ENCODE measurements around the gene ZGPAT.
"Not testable (repeated sequence)": the region's sequence is repeated elsewhere in the genome, so short reads cannot be mapped to it uniquely, and the experiment has no call there.

ZGPAT gene

DNA sequence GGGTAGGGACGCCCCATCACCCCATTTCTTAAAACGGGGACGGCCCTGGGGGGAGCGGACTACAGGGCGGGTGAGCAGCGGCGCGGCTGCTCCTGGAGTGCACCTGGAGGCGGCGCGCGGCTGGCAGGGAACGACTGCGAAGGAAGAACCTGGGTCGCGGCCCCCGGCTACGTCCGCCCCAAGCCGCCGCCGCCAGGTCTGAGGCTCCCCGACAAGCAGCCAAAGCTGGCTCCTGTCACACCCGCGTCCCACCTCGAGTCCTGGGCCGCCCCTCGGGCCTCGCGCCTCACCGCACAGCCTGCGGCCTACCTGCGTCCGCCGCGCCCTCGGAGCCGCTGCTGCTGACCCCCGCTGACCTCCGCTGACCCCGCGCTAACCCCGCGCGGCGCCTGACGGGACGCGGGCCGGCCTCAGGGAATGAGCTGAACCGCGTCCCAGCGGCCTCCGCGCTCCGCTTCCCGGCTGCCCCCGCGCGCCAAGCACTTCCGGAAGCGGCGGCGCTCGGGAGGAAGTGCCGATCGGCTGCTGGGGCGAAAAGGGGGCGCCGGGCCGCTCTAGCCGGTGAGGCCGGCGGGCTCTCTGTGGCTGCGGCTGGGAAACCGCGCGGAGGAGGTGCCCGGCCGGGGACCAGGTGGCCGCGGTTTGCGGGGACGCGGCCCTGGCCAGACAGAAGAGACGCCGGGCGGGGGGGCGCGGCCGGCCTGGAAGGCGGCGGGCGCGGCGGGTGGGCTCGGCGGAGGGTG is at the start of gene ZGPAT, which contains the start of gene ARFRP1:
Gene ZGPAT, plus strand, starts transcription at position 482 of the 743 bp plus-strand sequence. CDS start 542 bp downstream, outside the sequence.
Gene ARFRP1, minus strand, starts transcription at position 419 of the 743 bp plus-strand sequence. CDS start 885 bp downstream, outside the sequence.
- FAIRE-seq, result peak; percentile 74
- peak; percentile 81 for DNase-seq (ENCODE audit: extremely low spot score, insufficient read length, low read depth)

GRCh38 chr20:63658749-63659187 is 49.1 kb upstream of the ZGPAT start:
- DNase-seq (ENCODE audit: extremely low spot score, insufficient read length, low read depth), result no peak
- no peak for FAIRE-seq

- DNase-seq (ENCODE audit: extremely low spot score, insufficient read length, low read depth) (no peak), FAIRE-seq (no peak)
Observed at GRCh38 chr20:63659370-63659769, 48.5 kb upstream of the ZGPAT start.

DNA sequence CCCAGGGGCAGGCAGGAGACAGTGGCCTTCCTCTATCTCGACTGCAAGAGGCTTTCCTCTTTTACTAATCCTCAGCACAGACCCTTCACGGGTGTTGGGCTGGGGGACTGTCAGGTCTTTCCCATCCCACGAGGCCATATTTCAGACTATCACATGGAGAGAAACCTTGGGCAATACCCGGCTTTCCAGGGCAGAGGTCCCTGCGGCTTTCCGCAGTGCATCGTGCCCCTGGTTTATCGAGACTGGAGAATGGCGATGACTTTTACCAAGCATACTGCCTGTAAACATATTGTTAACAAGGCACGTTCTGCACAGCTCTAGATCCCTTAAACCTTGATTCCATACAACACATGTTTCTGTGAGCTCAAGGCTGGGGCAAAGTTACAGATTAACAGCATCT is 47.7 kb upstream of the ZGPAT start:
- not testable (repeated sequence) for FAIRE-seq; DNase-seq (ENCODE audit: extremely low spot score, insufficient read length, low read depth)

- FAIRE-seq (no peak), DNase-seq (ENCODE audit: extremely low spot score, insufficient read length, low read depth) (no peak)
Observed at GRCh38 chr20:63660622-63661021, 47.2 kb upstream of the ZGPAT start.

- FAIRE-seq, result no peak
- no peak for DNase-seq (ENCODE audit: extremely low spot score, insufficient read length, low read depth)
Observed at GRCh38 chr20:63661108-63661507, 46.7 kb upstream of the ZGPAT start.

DNA sequence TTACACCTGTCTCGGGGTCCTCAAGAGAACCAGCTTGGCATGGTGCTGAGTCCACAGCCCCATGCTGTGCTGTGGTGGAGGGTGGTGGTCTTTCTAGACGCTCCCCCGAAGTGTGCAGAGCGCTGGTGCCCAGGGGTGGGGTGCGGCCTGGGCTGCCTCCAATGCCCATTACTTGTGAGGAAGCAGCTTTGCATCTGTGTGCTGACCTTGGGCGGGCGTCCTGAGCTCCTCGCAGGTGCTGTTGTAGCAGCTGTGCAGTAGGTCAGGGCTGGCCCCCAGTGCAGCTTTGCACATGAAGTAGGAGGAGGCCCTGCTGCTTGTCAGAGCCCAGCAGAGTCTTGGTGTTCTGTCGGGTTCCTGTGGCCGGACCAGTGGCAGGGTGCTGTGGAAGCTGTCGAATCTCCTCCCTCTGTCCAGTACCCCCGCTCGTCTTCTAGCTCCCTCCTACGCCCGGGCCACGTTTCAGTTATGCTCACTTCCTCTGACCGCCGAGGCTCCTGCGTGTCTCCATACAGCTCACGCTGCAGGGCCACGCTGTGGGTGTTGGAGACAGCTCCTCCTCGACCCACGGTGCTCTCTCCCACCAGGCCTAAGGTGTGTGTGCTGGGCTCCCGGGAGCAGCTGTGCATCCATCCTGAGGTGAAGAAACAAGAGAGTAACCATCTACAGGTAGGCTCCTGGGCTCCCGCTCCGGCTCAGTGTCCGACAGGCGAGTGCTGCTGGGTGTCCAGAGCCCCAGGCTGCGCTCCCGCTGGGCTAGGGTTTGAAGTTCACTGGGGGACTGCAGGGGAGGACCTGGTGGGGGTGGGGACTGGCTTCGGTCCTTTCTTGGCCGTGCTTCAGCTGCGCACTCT is 45.7 kb upstream of the ZGPAT start:
- FAIRE-seq (no peak), DNase-seq (ENCODE audit: extremely low spot score, insufficient read length, low read depth) (no peak)

GRCh38 chr20:63662813-63663189 is 45.0 kb upstream of the ZGPAT start:
- DNase-seq (ENCODE audit: extremely low spot score, insufficient read length, low read depth), result no peak
- FAIRE-seq, result no peak

GRCh38 chr20:63663332-63664066 is 44.3 kb upstream of the ZGPAT start:
- DNase-seq (ENCODE audit: extremely low spot score, insufficient read length, low read depth) (no peak), FAIRE-seq (no peak)

GRCh38 chr20:63664143-63664851 is 43.5 kb upstream of the ZGPAT start:
- FAIRE-seq (no peak), DNase-seq (ENCODE audit: extremely low spot score, insufficient read length, low read depth) (no peak)

DNA sequence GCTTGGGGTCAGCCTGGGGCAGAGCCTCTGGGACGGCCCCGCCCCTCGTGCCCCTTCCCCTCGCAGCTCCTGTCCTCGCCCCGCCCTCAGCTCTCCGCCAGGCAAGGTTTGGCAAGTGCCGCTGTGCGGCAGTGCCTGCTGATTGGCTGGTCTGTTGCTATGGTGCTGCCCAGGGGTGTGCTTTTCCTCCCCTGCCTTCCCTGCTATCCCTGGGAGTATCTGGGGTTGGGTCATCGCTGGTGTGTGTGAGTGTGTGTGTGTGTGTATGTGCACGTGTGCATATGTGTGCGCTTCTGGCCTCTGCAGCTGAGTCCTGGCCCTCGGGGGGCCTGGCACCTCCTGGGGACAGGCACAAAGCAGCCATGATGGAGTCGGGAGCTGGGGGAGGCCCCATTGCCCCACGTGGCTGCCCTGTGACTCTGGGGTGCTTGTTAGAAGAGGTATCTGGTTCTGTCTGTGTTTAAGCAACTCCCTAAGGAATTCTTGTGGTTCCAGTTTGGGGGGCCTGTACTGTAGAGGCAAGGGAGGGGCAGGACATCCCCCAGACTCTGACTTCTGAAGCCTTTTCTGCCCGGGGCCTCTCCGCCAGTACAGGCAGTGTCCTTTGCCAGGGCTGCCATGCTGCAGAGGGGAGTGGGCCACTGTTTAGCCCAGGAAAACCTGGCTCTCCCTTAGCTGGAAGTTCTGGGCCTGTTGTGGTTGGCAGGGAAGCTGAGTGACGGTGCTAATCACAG is 42.8 kb upstream of the ZGPAT start:
- DNase-seq (ENCODE audit: extremely low spot score, insufficient read length, low read depth) (no peak), FAIRE-seq (no peak)

- no peak for FAIRE-seq
- no peak for DNase-seq (ENCODE audit: extremely low spot score, insufficient read length, low read depth)
Observed at GRCh38 chr20:63665708-63666107, 42.1 kb upstream of the ZGPAT start.

- no peak for FAIRE-seq
- DNase-seq (ENCODE audit: extremely low spot score, insufficient read length, low read depth), result no peak
Observed at GRCh38 chr20:63667858-63668257, 40.0 kb upstream of the ZGPAT start.

GRCh38 chr20:63668351-63668750 is 39.5 kb upstream of the ZGPAT start:
- no peak for FAIRE-seq
- no peak for DNase-seq (ENCODE audit: extremely low spot score, insufficient read length, low read depth)

DNA sequence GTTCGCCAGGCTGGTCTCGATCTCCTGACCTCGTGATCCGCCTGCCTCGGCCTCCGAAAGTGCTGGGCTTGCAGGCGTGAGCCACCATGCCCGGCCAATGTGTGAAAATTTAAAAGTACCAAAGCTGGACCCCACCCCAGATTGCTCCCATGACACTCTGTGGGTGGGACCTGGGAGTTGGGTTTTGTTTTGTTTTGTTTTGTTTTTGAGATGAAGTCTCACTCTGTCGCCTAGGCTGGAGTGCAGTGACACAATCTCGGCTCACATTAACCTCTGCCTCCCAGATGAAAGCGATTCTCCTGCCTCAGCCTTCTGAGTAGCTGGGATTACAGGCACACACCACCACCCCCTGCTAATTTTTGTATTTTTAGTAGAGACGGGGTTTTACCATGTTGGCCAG is 36.1 kb upstream of the ZGPAT start:
- FAIRE-seq; DNase-seq (ENCODE audit: extremely low spot score, insufficient read length, low read depth): not testable (repeated sequence)

GRCh38 chr20:63672666-63673065 is 35.2 kb upstream of the ZGPAT start:
- FAIRE-seq (no peak), DNase-seq (ENCODE audit: extremely low spot score, insufficient read length, low read depth) (no peak)

DNA sequence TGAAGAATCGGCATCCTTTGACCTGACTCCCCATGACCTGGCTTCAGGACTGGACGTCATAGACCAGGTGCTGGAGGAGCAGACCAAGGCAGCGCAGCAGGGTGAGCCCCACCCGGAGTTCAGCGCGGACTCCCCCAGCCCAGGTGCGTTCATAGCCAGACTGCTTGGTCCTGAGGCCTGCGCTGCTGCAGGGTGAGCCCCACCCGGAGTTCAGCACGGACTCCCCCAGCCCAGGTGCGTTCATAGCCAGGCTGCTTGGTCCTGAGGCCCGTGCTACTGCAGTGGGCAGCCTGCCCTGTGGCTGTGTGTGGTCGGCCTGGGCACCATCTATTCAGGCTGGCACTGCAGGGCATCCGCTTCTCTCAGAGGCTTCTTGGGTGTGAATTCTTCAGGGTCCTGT is 33.9 kb upstream of the ZGPAT start:
- FAIRE-seq (no peak), DNase-seq (ENCODE audit: extremely low spot score, insufficient read length, low read depth) (no peak)

- FAIRE-seq (no peak), DNase-seq (ENCODE audit: extremely low spot score, insufficient read length, low read depth) (no peak)
Observed at GRCh38 chr20:63675681-63676368, 32.0 kb upstream of the ZGPAT start.

DNA sequence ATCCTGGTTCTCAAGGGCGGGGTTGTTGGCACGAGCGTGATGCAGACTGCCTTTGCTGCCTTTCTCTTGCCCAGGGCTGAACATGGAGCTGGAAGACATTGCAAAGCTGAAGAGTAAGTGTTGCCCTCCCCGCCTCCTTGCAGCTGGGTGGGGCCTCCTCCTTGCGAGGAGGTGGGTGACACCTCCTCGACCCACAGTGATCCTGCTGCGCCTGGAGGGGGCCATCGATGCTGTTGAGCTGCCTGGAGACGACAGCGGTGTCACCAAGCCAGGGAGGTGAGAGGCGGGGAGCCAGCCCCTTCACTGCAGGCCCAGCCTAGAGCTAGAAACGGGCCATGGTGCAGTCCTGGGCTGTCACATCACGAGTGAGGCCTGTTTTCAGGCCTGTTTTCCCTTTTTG is 29.8 kb upstream of the ZGPAT start:
- FAIRE-seq, result no peak

More for the DNA sequence above, 29.8 kb upstream of the ZGPAT start:
- no peak for DNase-seq (ENCODE audit: extremely low spot score, insufficient read length, low read depth)

Measured in GM18507 (cell line).